CD8-positive, alpha-beta memory T cell (primary cell): ENCODE data around the gene ATP8A1. TPM values are rescaled to one million over a fixed set of nuclear protein-coding genes. Genes with fewer than 3 reads are reported as not detected.

Experiments
- CTCF ChIA-PET: fragments of 350-600 bp; sonication (Branson Sonifier 250); formaldehyde crosslinking; loops from one replicate; lab custom pipeline; 2021; ENCODE audit warnings: antibody characterized with exemption; lab: Charles Lee
- POLR2A ChIA-PET: fragments of 350-600 bp; sonication (Branson Sonifier 250); formaldehyde crosslinking; loops from one replicate; lab custom pipeline; 2021; ENCODE audit warnings: antibody characterized with exemption; lab: Charles Lee
- DNase-seq, 5 donors: peaks; one replicate each; pipeline versions ENCODE4 v3.0.0 to v3.0.0-alpha.2; 2020 to 2022; ENCODE audit warnings: mixed read lengths in 1 of 5
- H3K27ac ChIP-seq: one replicate; pipeline ENCODE4 v1.7.0; 2013; ENCODE audit warnings: low read depth, mild to moderate bottlenecking, low read length, moderate library complexity
- H3K27me3 ChIP-seq: 2 replicates; pipeline ENCODE4 v1.7.0; 2013; ENCODE audit warnings: low read length, mild to moderate bottlenecking; ENCODE audit not compliant: insufficient read depth, poor library complexity, severe bottlenecking
- H3K36me3 ChIP-seq: 2 replicates; pipeline ENCODE4 v1.7.0; 2013; ENCODE audit warnings: mild to moderate bottlenecking, low read length, moderate library complexity; ENCODE audit not compliant: insufficient read depth
- H3K4me1 ChIP-seq: 2 replicates; pipeline ENCODE4 v1.7.0; 2013; ENCODE audit warnings: mild to moderate bottlenecking, low read length, moderate library complexity; ENCODE audit not compliant: insufficient read depth
- H3K4me3 ChIP-seq: 2 replicates; pipeline ENCODE4 v1.7.0; 2013; ENCODE audit warnings: mild to moderate bottlenecking, low read length
- H3K9me3 ChIP-seq: 2 replicates; pipeline ENCODE4 v1.7.0; 2013; ENCODE audit warnings: mild to moderate bottlenecking, low read length
- H3K27ac Mint-ChIP-seq, 8 donors: one replicate each; pipeline ENCODE4 v1.8.0; 2020 to 2021; ENCODE audit warnings: mixed read lengths in 8 of 8, mild to moderate bottlenecking in 6 of 8, inconsistent platforms in 3 of 8, moderate library complexity in 3 of 8
- H3K27me3 Mint-ChIP-seq, 2 donors: one replicate each; pipeline ENCODE4 v1.8.0; 2020 to 2021; ENCODE audit warnings: mixed read lengths in 2 of 2, mild to moderate bottlenecking in 1 of 2, moderate library complexity in 1 of 2
- H3K36me3 Mint-ChIP-seq, 3 donors: one replicate each; pipeline ENCODE4 v1.8.0; 2020 to 2021; ENCODE audit warnings: mixed read lengths in 3 of 3, inconsistent platforms in 1 of 3, mild to moderate bottlenecking in 1 of 3
- H3K4me1 Mint-ChIP-seq, 3 donors: one replicate each; pipeline ENCODE4 v1.8.0; 2020 to 2021; ENCODE audit warnings: mixed read lengths in 3 of 3, inconsistent platforms in 1 of 3, mild to moderate bottlenecking in 1 of 3
- H3K4me3 Mint-ChIP-seq, 7 donors: one replicate each; pipeline ENCODE4 v1.8.0; 2020 to 2021; ENCODE audit warnings: mixed read lengths in 7 of 7, mild to moderate bottlenecking in 6 of 7, moderate library complexity in 4 of 7, inconsistent platforms in 2 of 7
- H3K9me3 Mint-ChIP-seq, 5 donors: one replicate each; pipeline ENCODE4 v1.8.0; 2020 to 2022; ENCODE audit warnings: mixed read lengths in 5 of 5, mild to moderate bottlenecking in 3 of 5, moderate library complexity in 2 of 5, inconsistent platforms in 1 of 5
- polyA plus RNA-seq: library from polyadenylated mRNA; unstranded; fragments of 300-500 nt; fragmentation: Illumina TruSeq; gene quantifications from one replicate; pipeline ENCODE4 v1.2.3, GENCODE V29; 2021
- total RNA-seq, 2 experiments: library from RNA; stranded (reverse); gene quantifications; one replicate each; pipeline ENCODE4 v1.2.3, GENCODE V29; 2021

The ATP8A1 gene
- total and polyA plus RNA-seq, 3 experiments from 2014 or later: 13.8 to 24.4 (median 23.3) TPM

- Mint-ChIP-seq H3K4me3 (no peak overlapping the region), H3K27ac (peak overlapping the region in 1 of 8 donors; percentile 18), H3K4me1 (no peaks in the 10 kb centered on the region), H3K36me3 (peaks cover 5 to 64% (median 17%) of the 10 kb centered on the region in 3 donors), H3K27me3 (no peaks in the 10 kb centered on the region), H3K9me3 (no peaks in the 10 kb centered on the region)
- Histone ChIP-seq H3K4me3 (no peak overlapping the region), H3K27me3 (no peaks in the 10 kb centered on the region), H3K36me3 (peaks cover 8% of the 10 kb centered on the region), H3K4me1 (no peaks in the 10 kb centered on the region), H3K9me3 (no peaks in the 10 kb centered on the region), H3K27ac (no peak overlapping the region)
- POLR2A ChIA-PET: no interaction called here
- no peak for DNase-seq
- CTCF ChIA-PET: no interaction called here
Observed at GRCh38 chr4:42411803-42412202, 245.1 kb downstream of the ATP8A1 start.

- no peaks in the 10 kb centered on the region for H3K27me3 Mint-ChIP-seq
- Histone ChIP-seq H3K9me3 (no peaks in the 10 kb centered on the region), H3K27ac (no peak overlapping the region), H3K36me3 (peaks cover 8% of the 10 kb centered on the region), H3K27me3 (no peaks in the 10 kb centered on the region), H3K4me1 (no peaks in the 10 kb centered on the region), H3K4me3 (no peak overlapping the region)
- H3K4me3 Mint-ChIP-seq: no peak overlapping the region
- no peak for DNase-seq
- ChIA-PET POLR2A (no interaction called here), CTCF (no interaction called here)
- H3K9me3 Mint-ChIP-seq: no peaks in the 10 kb centered on the region
- no peaks in the 10 kb centered on the region for H3K4me1 Mint-ChIP-seq
- no peak overlapping the region for H3K27ac Mint-ChIP-seq
- H3K36me3 Mint-ChIP-seq: peaks cover 5 to 58% (median 19%) of the 10 kb centered on the region in 3 donors
Observed at GRCh38 chr4:42410446-42410845, 246.5 kb downstream of the ATP8A1 start.

GRCh38 chr4:42404001-42404400, 252.9 kb downstream of the ATP8A1 start:
- Histone ChIP-seq H3K4me3 (no peak overlapping the region), H3K36me3 (no peaks in the 10 kb centered on the region), H3K27me3 (no peaks in the 10 kb centered on the region), H3K4me1 (no peaks in the 10 kb centered on the region), H3K9me3 (no peaks in the 10 kb centered on the region), H3K27ac (no peak overlapping the region)
- Mint-ChIP-seq H3K9me3 (no peaks in the 10 kb centered on the region), H3K4me3 (no peak overlapping the region), H3K4me1 (peaks cover 5 to 11% (median 8%) of the 10 kb centered on the region in 3 donors), H3K27ac (no peak overlapping the region), H3K27me3 (peaks cover 24 to 26% of the 10 kb centered on the region in 2 donors), H3K36me3 (peaks cover 3 to 8% (median 6%) of the 10 kb centered on the region in 3 donors)
- no peak for DNase-seq
- ChIA-PET CTCF (no interaction called here), POLR2A (no interaction called here)

GRCh38 chr4:42401171-42401570, 255.7 kb downstream of the ATP8A1 start:
- H3K27ac Mint-ChIP-seq: no peak overlapping the region
- H3K4me1 Mint-ChIP-seq: peaks cover 22 to 34% (median 28%) of the 10 kb centered on the region in 3 donors
- peaks cover 3 to 8% (median 5%) of the 10 kb centered on the region in 3 donors for H3K36me3 Mint-ChIP-seq
- Histone ChIP-seq H3K27ac (no peak overlapping the region), H3K27me3 (peaks cover 6% of the 10 kb centered on the region), H3K4me1 (peaks cover 3% of the 10 kb centered on the region), H3K9me3 (no peaks in the 10 kb centered on the region), H3K4me3 (no peak overlapping the region), H3K36me3 (no peaks in the 10 kb centered on the region)
- H3K9me3 Mint-ChIP-seq: no peaks in the 10 kb centered on the region
- H3K27me3 Mint-ChIP-seq: peaks cover 44 to 48% of the 10 kb centered on the region in 2 donors
- peak overlapping the region in 1 of 7 donors; percentile 76 for H3K4me3 Mint-ChIP-seq
- DNase-seq: no peak
- POLR2A ChIA-PET: no interaction called here
- CTCF ChIA-PET: no interaction called here

GRCh38 chr4:42399393-42399792, 257.5 kb downstream of the ATP8A1 start:
- H3K27me3 ChIP-seq: peaks cover 11% of the 10 kb centered on the region
- H3K4me1 ChIP-seq: peaks cover 3% of the 10 kb centered on the region
- POLR2A ChIA-PET: no interaction called here
- Mint-ChIP-seq H3K9me3 (no peaks in the 10 kb centered on the region), H3K36me3 (no peaks in the 10 kb centered on the region), H3K27me3 (peaks cover 50 to 58% of the 10 kb centered on the region in 2 donors), H3K4me3 (peak overlapping the region; percentile 68 to 92 (median 77)), H3K4me1 (peaks cover 22 to 34% (median 29%) of the 10 kb centered on the region in 3 donors), H3K27ac (peak overlapping the region in 1 of 8 donors; percentile 72)
- H3K36me3 ChIP-seq: no peaks in the 10 kb centered on the region
- no peak overlapping the region for H3K27ac ChIP-seq
- no peak for DNase-seq
- no peaks in the 10 kb centered on the region for H3K9me3 ChIP-seq
- H3K4me3 ChIP-seq: no peak overlapping the region
- CTCF ChIA-PET: no interaction called here

- Histone ChIP-seq H3K36me3 (no peaks in the 10 kb centered on the region), H3K4me1 (peaks cover 3% of the 10 kb centered on the region), H3K4me3 (no peak overlapping the region), H3K27ac (no peak overlapping the region), H3K9me3 (no peaks in the 10 kb centered on the region), H3K27me3 (peaks cover 11% of the 10 kb centered on the region)
- Mint-ChIP-seq H3K9me3 (no peaks in the 10 kb centered on the region), H3K4me1 (peaks cover 22 to 34% (median 29%) of the 10 kb centered on the region in 3 donors), H3K4me3 (peak overlapping the region; percentile 68 to 92 (median 77)), H3K27me3 (peaks cover 49 to 58% of the 10 kb centered on the region in 2 donors), H3K36me3 (no peaks in the 10 kb centered on the region), H3K27ac (no peak overlapping the region)
- CTCF ChIA-PET: no interaction called here
- DNase-seq: no peak
- POLR2A ChIA-PET: no interaction called here
Observed at GRCh38 chr4:42398871-42399331, 258.0 kb downstream of the ATP8A1 start.

- no peak overlapping the region for H3K27ac Mint-ChIP-seq
- H3K4me3 ChIP-seq: no peak overlapping the region
Observed at GRCh38 chr4:42398171-42398870, 258.6 kb downstream of the ATP8A1 start.

GRCh38 chr4:42397635-42398170, 259.2 kb downstream of the ATP8A1 start:
- Histone ChIP-seq H3K4me3 (peak overlapping the region; percentile 49), H3K36me3 (no peaks in the 10 kb centered on the region), H3K4me1 (peaks cover 3% of the 10 kb centered on the region), H3K27ac (no peak overlapping the region), H3K9me3 (no peaks in the 10 kb centered on the region), H3K27me3 (peaks cover 11% of the 10 kb centered on the region)
- H3K36me3 Mint-ChIP-seq: no peaks in the 10 kb centered on the region
- peak overlapping the region; percentile 67 to 93 (median 85) for H3K4me3 Mint-ChIP-seq
- peaks cover 22 to 34% (median 29%) of the 10 kb centered on the region in 3 donors for H3K4me1 Mint-ChIP-seq
- H3K27ac Mint-ChIP-seq: no peak overlapping the region
- peaks cover 47 to 62% of the 10 kb centered on the region in 2 donors for H3K27me3 Mint-ChIP-seq
- DNase-seq: peak in 1 of 5 donors; percentile 5
- ChIA-PET CTCF (no interaction called here), POLR2A (no interaction called here)
- no peaks in the 10 kb centered on the region for H3K9me3 Mint-ChIP-seq

More at GRCh38 chr4:42398171-42398870, 258.6 kb downstream of the ATP8A1 start:
- DNase-seq: no peak
- Mint-ChIP-seq H3K4me1 (peaks cover 22 to 34% (median 29%) of the 10 kb centered on the region in 3 donors), H3K36me3 (no peaks in the 10 kb centered on the region), H3K27me3 (peaks cover 49 to 62% of the 10 kb centered on the region in 2 donors), H3K9me3 (no peaks in the 10 kb centered on the region), H3K4me3 (peak overlapping the region; percentile 68 to 92 (median 77))
- Histone ChIP-seq H3K27me3 (peaks cover 11% of the 10 kb centered on the region), H3K4me1 (peaks cover 3% of the 10 kb centered on the region), H3K9me3 (no peaks in the 10 kb centered on the region), H3K27ac (no peak overlapping the region), H3K36me3 (no peaks in the 10 kb centered on the region)
- CTCF ChIA-PET: no interaction called here
- POLR2A ChIA-PET: no interaction called here
